Calu3 (cell line): ENCODE data around the gene TSC2. TPM values are rescaled to one million over a fixed set of nuclear protein-coding genes. Genes with fewer than 3 reads are reported as not detected.
"Not testable (repeated sequence)": the region's sequence is repeated elsewhere in the genome, so short reads cannot be mapped to it uniquely, and the experiment has no call there.

Experiments used
- BruUV-seq: library from RNA; stranded (reverse); fragments of 400-500 nt; replicated peaks from 2 replicates; lab custom pipeline; 2021; lab: Mats Ljungman, UMichigan
- CTCF ChIA-PET: fragments of 300-600 bp; sonication (Branson Sonifier 250); formaldehyde crosslinking; loops from one replicate; lab custom pipeline; 2022; ENCODE audit warnings: antibody characterized with exemption; lab: Charles Lee
- DNase-seq: peaks from one replicate; pipeline ENCODE4 v3.0.0; 2022
- H3K27ac Mint-ChIP-seq: one replicate; pipeline ENCODE4 v1.8.0; 2022; ENCODE audit warnings: mixed read lengths; ENCODE audit not compliant: unreplicated experiment
- H3K27me3 Mint-ChIP-seq: one replicate; pipeline ENCODE4 v1.8.0; 2022; ENCODE audit warnings: mixed read lengths; ENCODE audit not compliant: unreplicated experiment
- H3K36me3 Mint-ChIP-seq: one replicate; pipeline ENCODE4 v1.8.0; 2022; ENCODE audit warnings: mild to moderate bottlenecking, moderate library complexity, mixed read lengths; ENCODE audit not compliant: insufficient read depth, unreplicated experiment
- H3K4me1 Mint-ChIP-seq: one replicate; pipeline ENCODE4 v1.8.0; 2022; ENCODE audit warnings: mild to moderate bottlenecking, low read depth, mixed read lengths; ENCODE audit not compliant: unreplicated experiment
- H3K4me3 Mint-ChIP-seq: one replicate; pipeline ENCODE4 v1.8.0; 2022; ENCODE audit warnings: mild to moderate bottlenecking, low read depth, moderate library complexity, mixed read lengths; ENCODE audit not compliant: unreplicated experiment
- H3K9me3 Mint-ChIP-seq: one replicate; pipeline ENCODE4 v1.8.0; 2022; ENCODE audit warnings: low read depth, mixed read lengths; ENCODE audit not compliant: unreplicated experiment
- intact Hi-C: fragments of 100-400 bp; cut with micrococcal nuclease; formaldehyde crosslinking; loops from one replicate; pipeline ENCODE4 v1.10.0; 2022; ENCODE audit not compliant: unreplicated experiment
- total RNA-seq: library from RNA; stranded (reverse); gene quantifications from 2 replicates; pipeline ENCODE4 v1.2.3, GENCODE V29; 2022

The TSC2 gene
- total RNA-seq, 1 experiment from 2014 or later = 170 TPM

GRCh38 chr16:2126161-2126743, 78.5 kb downstream of the TSC2 start:
- DNase-seq, H3K9me3 Mint-ChIP-seq, H3K27ac Mint-ChIP-seq, H3K4me1 Mint-ChIP-seq, CTCF ChIA-PET, H3K4me3 Mint-ChIP-seq, BruUV-seq, H3K27me3 Mint-ChIP-seq, intact Hi-C loops, H3K36me3 Mint-ChIP-seq: not testable (repeated sequence)

GRCh38 chr16:2126928-2127556, 79.3 kb downstream of the TSC2 start:
- intact Hi-C loops, H3K36me3 Mint-ChIP-seq, H3K27me3 Mint-ChIP-seq, H3K27ac Mint-ChIP-seq, H3K9me3 Mint-ChIP-seq, BruUV-seq, H3K4me1 Mint-ChIP-seq, DNase-seq, CTCF ChIA-PET, H3K4me3 Mint-ChIP-seq: not testable (repeated sequence)

- H3K27ac Mint-ChIP-seq, H3K4me1 Mint-ChIP-seq, BruUV-seq, H3K9me3 Mint-ChIP-seq, CTCF ChIA-PET, intact Hi-C loops, H3K36me3 Mint-ChIP-seq, H3K27me3 Mint-ChIP-seq: not testable (repeated sequence)
- DNase-seq = peak; percentile 31
- H3K4me3 Mint-ChIP-seq = peak overlapping the region; percentile 74
Observed at GRCh38 chr16:2127630-2128280, 80.0 kb downstream of the TSC2 start.

- H3K4me1 Mint-ChIP-seq, H3K27me3 Mint-ChIP-seq, H3K36me3 Mint-ChIP-seq, BruUV-seq, DNase-seq, intact Hi-C loops, H3K9me3 Mint-ChIP-seq: not testable (repeated sequence)
- CTCF ChIA-PET = interaction anchor here (0.9 kb wide), 1 partner anchor 11 kb away, joined by 3 read pairs; no protein-coding TSS in a partner anchor
- peak overlapping the region; percentile 74 for H3K4me3 Mint-ChIP-seq
- H3K27ac Mint-ChIP-seq = peak overlapping the region; percentile 77
Observed at GRCh38 chr16:2129251-2129650, 81.5 kb downstream of the TSC2 start.

GRCh38 chr16:2129890-2130447, 82.2 kb downstream of the TSC2 start:
- DNase-seq, intact Hi-C loops, H3K4me1 Mint-ChIP-seq, H3K9me3 Mint-ChIP-seq, CTCF ChIA-PET, BruUV-seq, H3K4me3 Mint-ChIP-seq, H3K27ac Mint-ChIP-seq, H3K27me3 Mint-ChIP-seq: not testable (repeated sequence)
- peaks cover 12% of the 10 kb centered on the region for H3K36me3 Mint-ChIP-seq

- H3K4me3 Mint-ChIP-seq, intact Hi-C loops, CTCF ChIA-PET, H3K27me3 Mint-ChIP-seq, DNase-seq, H3K9me3 Mint-ChIP-seq, H3K4me1 Mint-ChIP-seq, H3K27ac Mint-ChIP-seq: not testable (repeated sequence)
- peaks cover 15% of the 10 kb centered on the region for H3K36me3 Mint-ChIP-seq
- BruUV-seq = TSS peak; percentile 11
Observed at GRCh38 chr16:2133797-2134196, 86.0 kb downstream of the TSC2 start.

- BruUV-seq, CTCF ChIA-PET, H3K4me1 Mint-ChIP-seq, intact Hi-C loops, DNase-seq, H3K9me3 Mint-ChIP-seq, H3K27ac Mint-ChIP-seq, H3K27me3 Mint-ChIP-seq: not testable (repeated sequence)
- H3K36me3 Mint-ChIP-seq = peaks cover 15% of the 10 kb centered on the region
- peak overlapping the region; percentile 88 for H3K4me3 Mint-ChIP-seq
Observed at GRCh38 chr16:2135071-2135470, 87.3 kb downstream of the TSC2 start.

GRCh38 chr16:2135770-2136490, 88.1 kb downstream of the TSC2 start, which contains the start of gene PKD1:
PKD1 (minus strand) TSS chr16:2135898; CDS start chr16:2135689, 209 bp downstream.
- Mint-ChIP-seq H3K36me3 (peaks cover 15% of the 10 kb centered on the region), H3K27ac (peak within 1 kb of the TSS; percentile 87), H3K4me3 (peak within 1 kb of the TSS; percentile 95)
- H3K4me1 Mint-ChIP-seq, BruUV-seq, H3K27me3 Mint-ChIP-seq, H3K9me3 Mint-ChIP-seq, intact Hi-C loops: not testable (repeated sequence)
- peak; percentile 100 for DNase-seq
- CTCF ChIA-PET = interaction anchor here (0.5 to 0.8 kb wide), 4 partner anchors 116 to 796 kb away, joined by 3 to 11 read pairs (median 4); partner anchors contain the start of gene NPW
